ENCODE results near the gene PUS10.
A peak's percentile ranks its signal among the peaks of the same experiment; 100 is the strongest.
"Not testable (repeated sequence)": the region's sequence is repeated elsewhere in the genome, so short reads cannot be mapped to it uniquely, and the experiment has no call there.

Gene PUS10

DNA sequence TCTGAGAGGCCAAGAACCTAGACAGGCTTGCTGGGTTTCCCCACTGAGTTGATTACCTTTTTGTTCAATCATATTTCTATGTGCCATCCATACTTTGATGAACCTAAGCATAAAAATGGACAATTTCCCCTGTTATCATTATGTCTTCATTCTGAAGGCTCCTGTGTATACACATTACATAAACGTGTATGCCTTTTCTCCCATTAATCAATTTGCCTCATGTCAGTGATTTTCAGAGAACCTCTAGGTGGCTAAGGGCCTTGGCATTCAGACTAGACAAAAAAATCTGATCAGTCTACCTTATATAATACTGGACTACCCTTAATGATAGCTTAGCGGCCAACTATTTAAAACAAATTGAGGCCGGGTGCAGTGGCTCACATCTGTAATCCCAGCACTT, 4.7 kb downstream of the PUS10 start (continued):
- no peak for TF ChIP-seq IKZF3 (tag by site-specific recombination; IDR thresholded peaks at IDR 0.05)
- no peak for TF ChIP-seq ZNF791 (tag by site-specific recombination; IDR thresholded peaks at IDR 0.05)
- TF ChIP-seq, protein P1, sequence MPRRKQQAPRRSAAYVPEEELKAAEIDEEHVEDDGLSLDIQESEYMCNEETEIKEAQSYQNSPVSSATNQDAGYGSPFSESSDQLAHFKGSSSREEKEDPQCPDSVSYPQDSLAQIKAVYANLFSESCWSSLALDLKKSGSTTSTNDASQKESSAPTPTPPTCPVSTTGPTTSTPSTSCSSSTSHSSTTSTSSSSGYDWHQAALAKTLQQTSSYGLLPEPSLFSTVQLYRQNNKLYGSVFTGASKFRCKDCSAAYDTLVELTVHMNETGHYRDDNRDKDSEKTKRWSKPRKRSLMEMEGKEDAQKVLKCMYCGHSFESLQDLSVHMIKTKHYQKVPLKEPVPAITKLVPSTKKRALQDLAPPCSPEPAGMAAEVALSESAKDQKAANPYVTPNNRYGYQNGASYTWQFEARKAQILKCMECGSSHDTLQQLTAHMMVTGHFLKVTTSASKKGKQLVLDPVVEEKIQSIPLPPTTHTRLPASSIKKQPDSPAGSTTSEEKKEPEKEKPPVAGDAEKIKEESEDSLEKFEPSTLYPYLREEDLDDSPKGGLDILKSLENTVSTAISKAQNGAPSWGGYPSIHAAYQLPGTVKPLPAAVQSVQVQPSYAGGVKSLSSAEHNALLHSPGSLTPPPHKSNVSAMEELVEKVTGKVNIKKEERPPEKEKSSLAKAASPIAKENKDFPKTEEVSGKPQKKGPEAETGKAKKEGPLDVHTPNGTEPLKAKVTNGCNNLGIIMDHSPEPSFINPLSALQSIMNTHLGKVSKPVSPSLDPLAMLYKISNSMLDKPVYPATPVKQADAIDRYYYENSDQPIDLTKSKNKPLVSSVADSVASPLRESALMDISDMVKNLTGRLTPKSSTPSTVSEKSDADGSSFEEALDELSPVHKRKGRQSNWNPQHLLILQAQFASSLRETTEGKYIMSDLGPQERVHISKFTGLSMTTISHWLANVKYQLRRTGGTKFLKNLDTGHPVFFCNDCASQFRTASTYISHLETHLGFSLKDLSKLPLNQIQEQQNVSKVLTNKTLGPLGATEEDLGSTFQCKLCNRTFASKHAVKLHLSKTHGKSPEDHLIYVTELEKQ (tag by site-specific recombination; IDR thresholded peaks at IDR 0.05; ENCODE audit: borderline replicate concordance): no peak

GRCh38 chr2:61012303-61012702, 5.8 kb downstream of the PUS10 start:
- H3K27ac ChIP-seq (ENCODE audit: extremely low read depth, low read depth, low read length); H3K36me3 ChIP-seq (ENCODE audit: control insufficient read depth in 2 of 2, insufficient read depth in 1 of 2, low read length in 2 of 2); H3K4me1 ChIP-seq (ENCODE audit: control insufficient read depth, insufficient read depth, low read length); CTCF ChIA-PET; POLR2A ChIA-PET; H3K9me3 ChIP-seq (ENCODE audit: control insufficient read depth, insufficient read depth, low read depth, low read length); H3K4me3 ChIP-seq (ENCODE audit: low read depth, low read length): not testable (repeated sequence)
- TF ChIP-seq SP7 (tag by site-specific recombination; IDR thresholded peaks at IDR 0.05) (peak; percentile 44; the same call in 1 of the 2 replicates), ZNF660 (tag by site-specific recombination; IDR thresholded peaks at IDR 0.05) (0 out of 2 replicates have a peak, but pooled peaks have one; percentile 16), ZNF398 (tag by site-specific recombination; IDR thresholded peaks at IDR 0.05) (peak; percentile 18; the same call in 1 of the 2 replicates), PATZ1 (tag by site-specific recombination; IDR thresholded peaks at IDR 0.05) (0 out of 2 replicates have a peak, but pooled peaks have one; percentile 30), ZEB2 (tag by site-specific recombination; IDR thresholded peaks at IDR 0.05) (peak; percentile 55), ZNF335 (tag by site-specific recombination; conservative IDR thresholded peaks at IDR 0.05) (peak; percentile 62)
- TF ChIP-seq, protein P2, sequence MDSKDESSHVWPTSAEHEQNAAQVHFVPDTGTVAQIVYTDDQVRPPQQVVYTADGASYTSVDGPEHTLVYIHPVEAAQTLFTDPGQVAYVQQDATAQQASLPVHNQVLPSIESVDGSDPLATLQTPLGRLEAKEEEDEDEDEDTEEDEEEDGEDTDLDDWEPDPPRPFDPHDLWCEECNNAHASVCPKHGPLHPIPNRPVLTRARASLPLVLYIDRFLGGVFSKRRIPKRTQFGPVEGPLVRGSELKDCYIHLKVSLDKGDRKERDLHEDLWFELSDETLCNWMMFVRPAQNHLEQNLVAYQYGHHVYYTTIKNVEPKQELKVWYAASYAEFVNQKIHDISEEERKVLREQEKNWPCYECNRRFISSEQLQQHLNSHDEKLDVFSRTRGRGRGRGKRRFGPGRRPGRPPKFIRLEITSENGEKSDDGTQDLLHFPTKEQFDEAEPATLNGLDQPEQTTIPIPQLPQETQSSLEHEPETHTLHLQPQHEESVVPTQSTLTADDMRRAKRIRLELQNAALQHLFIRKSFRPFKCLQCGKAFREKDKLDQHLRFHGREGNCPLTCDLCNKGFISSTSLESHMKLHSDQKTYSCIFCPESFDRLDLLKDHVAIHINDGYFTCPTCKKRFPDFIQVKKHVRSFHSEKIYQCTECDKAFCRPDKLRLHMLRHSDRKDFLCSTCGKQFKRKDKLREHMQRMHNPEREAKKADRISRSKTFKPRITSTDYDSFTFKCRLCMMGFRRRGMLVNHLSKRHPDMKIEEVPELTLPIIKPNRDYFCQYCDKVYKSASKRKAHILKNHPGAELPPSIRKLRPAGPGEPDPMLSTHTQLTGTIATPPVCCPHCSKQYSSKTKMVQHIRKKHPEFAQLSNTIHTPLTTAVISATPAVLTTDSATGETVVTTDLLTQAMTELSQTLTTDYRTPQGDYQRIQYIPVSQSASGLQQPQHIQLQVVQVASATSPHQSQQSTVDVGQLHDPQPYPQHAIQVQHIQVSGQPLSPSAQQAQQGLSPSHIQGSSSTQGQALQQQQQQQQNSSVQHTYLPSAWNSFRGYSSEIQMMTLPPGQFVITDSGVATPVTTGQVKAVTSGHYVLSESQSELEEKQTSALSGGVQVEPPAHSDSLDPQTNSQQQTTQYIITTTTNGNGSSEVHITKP (tag by site-specific recombination; IDR thresholded peaks at IDR 0.05): peak; percentile 43
- TF ChIP-seq, protein P3, sequence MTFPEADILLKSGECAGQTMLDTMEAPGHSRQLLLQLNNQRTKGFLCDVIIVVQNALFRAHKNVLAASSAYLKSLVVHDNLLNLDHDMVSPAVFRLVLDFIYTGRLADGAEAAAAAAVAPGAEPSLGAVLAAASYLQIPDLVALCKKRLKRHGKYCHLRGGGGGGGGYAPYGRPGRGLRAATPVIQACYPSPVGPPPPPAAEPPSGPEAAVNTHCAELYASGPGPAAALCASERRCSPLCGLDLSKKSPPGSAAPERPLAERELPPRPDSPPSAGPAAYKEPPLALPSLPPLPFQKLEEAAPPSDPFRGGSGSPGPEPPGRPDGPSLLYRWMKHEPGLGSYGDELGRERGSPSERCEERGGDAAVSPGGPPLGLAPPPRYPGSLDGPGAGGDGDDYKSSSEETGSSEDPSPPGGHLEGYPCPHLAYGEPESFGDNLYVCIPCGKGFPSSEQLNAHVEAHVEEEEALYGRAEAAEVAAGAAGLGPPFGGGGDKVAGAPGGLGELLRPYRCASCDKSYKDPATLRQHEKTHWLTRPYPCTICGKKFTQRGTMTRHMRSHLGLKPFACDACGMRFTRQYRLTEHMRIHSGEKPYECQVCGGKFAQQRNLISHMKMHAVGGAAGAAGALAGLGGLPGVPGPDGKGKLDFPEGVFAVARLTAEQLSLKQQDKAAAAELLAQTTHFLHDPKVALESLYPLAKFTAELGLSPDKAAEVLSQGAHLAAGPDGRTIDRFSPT (tag by site-specific recombination; IDR thresholded peaks at IDR 0.05): peak; percentile 24; the same call in 1 of the 2 replicates
- TF ChIP-seq, protein P4, sequence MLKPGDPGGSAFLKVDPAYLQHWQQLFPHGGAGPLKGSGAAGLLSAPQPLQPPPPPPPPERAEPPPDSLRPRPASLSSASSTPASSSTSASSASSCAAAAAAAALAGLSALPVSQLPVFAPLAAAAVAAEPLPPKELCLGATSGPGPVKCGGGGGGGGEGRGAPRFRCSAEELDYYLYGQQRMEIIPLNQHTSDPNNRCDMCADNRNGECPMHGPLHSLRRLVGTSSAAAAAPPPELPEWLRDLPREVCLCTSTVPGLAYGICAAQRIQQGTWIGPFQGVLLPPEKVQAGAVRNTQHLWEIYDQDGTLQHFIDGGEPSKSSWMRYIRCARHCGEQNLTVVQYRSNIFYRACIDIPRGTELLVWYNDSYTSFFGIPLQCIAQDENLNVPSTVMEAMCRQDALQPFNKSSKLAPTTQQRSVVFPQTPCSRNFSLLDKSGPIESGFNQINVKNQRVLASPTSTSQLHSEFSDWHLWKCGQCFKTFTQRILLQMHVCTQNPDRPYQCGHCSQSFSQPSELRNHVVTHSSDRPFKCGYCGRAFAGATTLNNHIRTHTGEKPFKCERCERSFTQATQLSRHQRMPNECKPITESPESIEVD (tag by site-specific recombination; IDR thresholded peaks at IDR 0.05): peak; percentile 62
